NAMALWA (cell line): Measurements from ENCODE around the gene DMAC2L.
"Not testable (repeated sequence)": the region's sequence is repeated elsewhere in the genome, so short reads cannot be mapped to it uniquely, and the experiment has no call there.

ENCODE experiments used
- DNase-seq: peaks from one replicate; pipeline ENCODE4 v3.0.0-alpha.2; 2015; ENCODE audit warnings: low spot score

Gene DMAC2L, protein sequence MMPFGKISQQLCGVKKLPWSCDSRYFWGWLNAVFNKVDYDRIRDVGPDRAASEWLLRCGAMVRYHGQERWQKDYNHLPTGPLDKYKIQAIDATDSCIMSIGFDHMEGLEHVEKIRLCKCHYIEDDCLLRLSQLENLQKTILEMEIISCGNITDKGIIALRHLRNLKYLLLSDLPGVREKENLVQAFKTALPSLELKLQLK

GRCh38 chr14:50311972-50312733, at the start of gene DMAC2L, which contains the start of gene L2HGDH:
Gene DMAC2L (plus strand): TSS chr14:50312324. CDS start chr14:50321488, 9,164 bp downstream.
Gene L2HGDH (minus strand): TSS chr14:50312229. CDS start chr14:50312150, 79 bp downstream.
- peak; percentile 91 for DNase-seq

DNA sequence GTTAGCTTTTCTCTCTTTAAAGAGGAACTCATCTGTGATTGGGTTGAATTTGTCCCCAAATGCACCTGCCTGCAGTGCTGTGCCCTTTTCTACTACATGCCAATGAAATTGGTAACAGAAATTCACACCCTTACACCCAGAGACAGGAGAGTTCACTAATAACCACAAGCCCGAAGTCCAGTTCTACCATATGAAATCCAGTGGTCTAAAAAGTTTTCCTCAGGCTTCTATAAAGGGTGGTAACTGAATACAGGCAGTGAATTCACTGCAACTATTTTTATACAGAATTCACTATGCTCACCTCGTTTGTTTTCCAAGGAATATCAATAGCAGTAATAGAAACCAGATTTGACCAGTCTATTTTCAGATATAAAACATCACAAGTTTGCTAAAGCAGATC, 49.3 kb upstream of the DMAC2L start:
- DNase-seq: no peak

- DNase-seq: no peak
Measured at GRCh38 chr14:50263321-50263720, 48.8 kb upstream of the DMAC2L start.

DNA sequence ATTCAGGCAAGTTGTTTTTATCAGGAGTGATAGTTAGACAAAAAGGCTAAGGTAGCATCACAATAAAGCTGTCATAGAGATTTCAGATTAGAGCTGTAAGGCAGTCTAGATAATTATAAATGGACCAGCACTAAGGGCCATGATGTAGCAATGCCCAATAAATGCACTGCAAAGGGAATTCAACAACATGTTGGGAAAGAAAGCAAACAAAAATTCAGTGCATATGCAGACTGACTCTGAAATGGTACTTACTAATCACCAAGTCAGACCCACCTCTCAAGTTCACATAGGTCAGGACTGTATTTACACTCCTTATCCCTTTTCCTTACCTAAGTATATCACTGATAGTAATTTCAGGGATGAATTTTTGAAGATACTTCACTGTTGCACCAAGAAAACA, 47.1 kb upstream of the DMAC2L start:
- DNase-seq: no peak

DNA sequence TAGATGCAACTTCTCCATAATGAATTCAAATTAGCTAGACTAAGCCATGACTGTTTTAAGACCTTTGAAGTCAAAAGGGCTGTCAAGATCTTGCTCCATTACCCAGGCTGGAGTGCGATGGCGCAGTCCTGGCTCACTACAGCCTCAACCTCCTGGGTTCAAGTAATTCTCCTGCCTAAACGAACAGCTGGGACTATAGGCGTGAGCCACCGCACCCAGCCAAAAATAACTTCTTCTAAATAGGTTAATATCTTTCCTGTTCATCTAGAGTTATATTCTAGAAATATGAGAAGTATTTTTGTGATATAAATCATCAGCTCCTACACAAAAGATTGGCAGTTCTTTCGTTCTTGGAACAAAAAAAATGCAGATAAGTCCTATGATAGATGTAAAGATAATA, 41.2 kb upstream of the DMAC2L start:
- no peak for DNase-seq

DNA sequence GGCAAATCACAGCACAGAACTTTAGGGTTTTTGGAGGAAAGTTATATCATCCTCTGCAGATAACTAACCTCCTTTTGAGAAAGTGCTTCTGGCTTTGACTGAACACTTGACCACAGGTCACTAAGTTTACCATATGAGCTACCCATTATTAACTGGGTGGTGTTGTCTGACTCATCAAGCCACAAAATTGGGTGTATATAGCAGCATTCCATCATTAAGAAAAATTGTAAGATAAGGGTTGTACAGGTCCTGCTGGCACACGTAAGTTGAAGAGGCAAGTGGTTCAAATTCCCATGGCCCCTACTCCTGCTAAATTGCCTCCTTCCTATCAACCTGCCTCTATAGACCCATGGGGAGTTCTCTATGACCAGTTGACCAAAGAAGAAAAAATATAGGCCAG, 39.6 kb upstream of the DMAC2L start:
- DNase-seq: no peak

- no peak for DNase-seq
Measured at GRCh38 chr14:50285861-50286260, 26.3 kb upstream of the DMAC2L start.

DNA sequence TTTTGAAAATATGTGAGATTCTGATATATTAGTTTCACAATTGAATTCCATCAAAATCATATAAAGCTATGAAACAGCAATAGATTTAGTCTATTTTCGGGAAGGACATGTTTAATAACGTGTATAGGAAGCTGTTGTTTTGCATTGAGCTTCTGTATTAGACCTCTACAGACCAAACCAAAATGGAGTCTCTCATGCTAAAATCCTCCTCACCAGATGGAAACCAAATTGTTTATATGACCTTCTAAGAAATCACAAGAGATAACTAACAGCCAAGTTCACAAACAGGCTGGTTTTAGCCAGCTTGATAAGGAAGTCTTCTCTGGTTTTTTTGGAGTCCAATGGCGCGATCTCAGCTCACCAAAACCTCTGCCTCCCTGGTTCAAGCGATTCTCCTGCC, 24.0 kb upstream of the DMAC2L start:
- DNase-seq: no peak

DNA sequence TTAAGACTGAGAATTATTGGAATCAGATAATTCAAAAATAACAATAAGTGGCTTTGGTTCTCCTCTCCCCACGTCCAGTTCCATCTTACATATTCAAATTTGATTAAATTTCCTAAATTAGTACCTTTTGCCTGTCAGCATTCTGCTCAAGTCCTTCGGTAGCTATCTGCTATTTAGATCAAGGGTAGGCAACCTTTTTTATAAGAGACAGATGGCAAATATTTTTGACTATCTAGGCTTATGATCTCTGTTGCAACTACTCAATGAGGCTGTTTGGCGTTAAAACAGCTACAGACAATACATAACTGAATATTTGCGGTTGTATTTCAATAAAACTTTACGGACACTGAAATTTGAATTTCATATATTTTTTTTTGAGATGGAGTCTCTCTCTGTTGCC, 21.8 kb upstream of the DMAC2L start:
- no peak for DNase-seq

GRCh38 chr14:50299585-50299984, 12.5 kb upstream of the DMAC2L start:
- DNase-seq: no peak

DNA sequence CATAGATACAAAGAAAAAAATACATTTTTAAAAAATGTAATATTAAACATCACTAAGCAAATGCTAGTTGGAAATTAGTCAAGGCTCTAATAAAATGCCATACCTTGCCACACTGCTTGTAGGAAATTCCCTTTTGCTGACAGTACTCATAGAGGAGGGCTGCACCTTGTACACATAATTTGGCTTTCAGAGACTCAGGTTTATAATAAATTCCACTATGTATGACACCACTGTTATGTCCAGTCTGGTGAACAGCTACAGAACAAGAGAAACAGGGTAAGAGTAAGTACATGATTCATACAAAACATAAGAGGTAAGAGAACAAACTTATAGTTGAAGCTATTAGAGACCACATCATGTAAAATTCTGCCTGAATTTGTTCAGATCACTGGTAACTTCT, 10.2 kb upstream of the DMAC2L start:
- DNase-seq: no peak

DNA sequence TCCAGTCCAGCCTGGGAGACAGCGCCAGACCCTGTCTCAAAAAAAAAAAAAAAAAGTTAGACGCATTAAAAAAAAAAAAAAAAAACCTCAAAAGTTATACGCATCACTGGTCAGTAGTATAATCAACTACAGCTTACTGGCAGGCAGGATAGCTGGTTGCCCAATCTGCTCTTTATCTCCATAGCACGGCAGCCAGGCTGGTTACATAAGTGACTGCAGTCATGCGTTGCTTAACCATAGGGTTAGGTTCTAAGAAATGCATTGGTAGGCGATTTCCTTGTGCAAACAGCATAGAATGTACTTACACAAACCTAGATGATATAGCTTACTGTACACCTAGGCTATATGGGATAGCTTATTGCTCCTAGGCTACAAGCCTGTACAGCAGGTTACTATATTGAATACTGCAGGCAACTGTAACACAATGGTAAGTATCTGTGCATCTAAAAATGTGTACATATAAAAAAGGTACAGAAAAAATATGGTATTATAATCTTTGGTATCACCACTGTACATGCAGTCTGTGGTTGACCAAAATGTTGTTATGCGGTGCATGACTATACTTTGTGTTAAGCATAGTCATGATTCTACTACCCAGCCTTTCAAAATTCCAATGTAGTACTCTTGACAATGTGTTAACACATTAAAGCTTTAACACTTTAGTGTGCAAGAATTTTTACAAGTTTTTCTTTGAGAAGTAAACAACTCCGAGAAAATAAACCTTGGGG, 8.2 kb upstream of the DMAC2L start:
- no peak for DNase-seq

- DNase-seq: no peak
Measured at GRCh38 chr14:50308363-50308915, 3.7 kb upstream of the DMAC2L start.

DNA sequence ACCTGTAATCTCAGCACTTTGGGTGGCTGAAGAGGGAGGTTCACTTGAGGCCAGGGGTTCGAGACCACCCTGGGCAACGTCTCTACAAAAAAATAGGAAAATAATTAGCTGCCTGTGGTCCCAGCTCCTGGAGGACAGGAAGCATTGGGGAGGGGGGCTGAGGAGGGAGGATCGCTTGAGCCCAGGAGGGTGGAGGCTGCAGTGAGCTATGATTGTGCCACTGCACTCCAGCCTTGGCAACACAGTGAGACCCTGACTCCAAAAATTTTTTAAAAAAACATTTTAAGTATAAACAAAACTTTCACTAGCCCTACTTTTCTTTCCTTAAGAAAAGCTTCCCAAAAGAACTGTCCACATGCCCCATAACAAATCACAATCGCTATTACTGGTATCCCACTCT, 1.7 kb upstream of the DMAC2L start:
- DNase-seq: no peak

DNA sequence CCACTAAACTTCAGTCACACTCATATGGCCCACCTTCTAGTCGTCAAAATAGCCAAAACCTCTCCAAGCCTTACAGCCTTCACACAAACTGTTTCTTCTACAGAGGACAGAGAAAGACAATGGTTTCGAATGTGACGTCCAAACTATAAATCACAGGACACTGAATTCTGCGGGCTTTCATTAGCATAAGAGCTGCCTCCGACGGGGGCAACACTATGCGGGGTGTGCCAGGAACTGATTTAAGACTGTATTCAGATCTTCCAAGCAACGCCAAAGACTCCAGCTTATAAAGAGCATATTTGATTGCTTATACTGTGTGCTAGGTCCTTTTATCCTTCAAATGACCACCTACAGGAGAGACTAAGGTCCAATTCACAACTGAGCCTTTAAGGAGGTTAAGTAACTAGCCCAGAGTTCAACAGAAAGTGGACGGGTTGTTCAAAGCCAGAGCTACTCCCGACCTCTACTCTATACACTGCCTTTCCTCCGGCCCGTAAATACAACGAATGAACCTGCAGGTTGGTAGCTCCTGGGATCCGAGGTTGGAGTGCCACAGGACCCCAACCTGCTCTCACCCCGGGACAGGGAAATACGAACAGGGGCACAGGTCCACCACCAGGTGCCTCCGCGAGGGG, 670 bp upstream of the DMAC2L start:
- DNase-seq: peak; percentile 49

DNA sequence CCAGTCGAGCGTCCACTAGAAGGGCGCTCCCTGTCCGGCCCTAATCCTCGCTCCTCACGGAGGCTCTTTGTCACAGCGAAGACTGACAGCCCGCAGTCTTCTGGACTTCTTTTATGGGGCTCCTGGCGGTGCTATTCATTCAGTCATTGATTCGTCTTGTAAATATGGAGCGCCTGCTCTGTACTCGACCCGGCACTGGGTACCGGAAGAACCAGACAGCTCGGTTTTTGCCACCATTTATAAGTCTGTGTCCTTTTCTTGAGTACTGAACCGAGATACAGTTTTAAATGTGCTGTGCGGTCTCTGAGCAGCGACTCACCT, 570 bp downstream of the DMAC2L start:
- DNase-seq: peak; percentile 67

DNA sequence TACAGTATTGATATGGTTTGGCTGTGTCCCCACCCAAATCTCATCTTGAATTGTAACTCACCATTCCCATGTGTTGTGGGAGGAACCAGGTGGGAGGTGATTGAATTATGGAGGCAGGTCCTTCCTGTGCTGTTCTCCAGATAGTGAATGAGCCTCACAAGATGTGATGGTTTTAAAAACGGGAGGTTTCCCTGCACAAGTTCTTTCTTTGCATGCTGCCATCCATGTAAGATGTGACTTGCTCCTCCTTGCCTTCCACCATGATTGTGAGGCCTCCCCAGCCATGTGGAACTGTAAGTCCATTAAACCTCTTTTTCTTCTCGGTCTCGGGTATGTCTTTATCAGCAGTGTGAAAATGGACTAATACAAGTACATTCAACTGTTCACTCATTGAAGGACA, 2.0 kb downstream of the DMAC2L start:
- not testable (repeated sequence) for DNase-seq

GRCh38 chr14:50318031-50318626, 6.0 kb downstream of the DMAC2L start:
- peak; percentile 31 for DNase-seq

GRCh38 chr14:50319293-50319692, 7.2 kb downstream of the DMAC2L start:
- DNase-seq: no peak

DNA sequence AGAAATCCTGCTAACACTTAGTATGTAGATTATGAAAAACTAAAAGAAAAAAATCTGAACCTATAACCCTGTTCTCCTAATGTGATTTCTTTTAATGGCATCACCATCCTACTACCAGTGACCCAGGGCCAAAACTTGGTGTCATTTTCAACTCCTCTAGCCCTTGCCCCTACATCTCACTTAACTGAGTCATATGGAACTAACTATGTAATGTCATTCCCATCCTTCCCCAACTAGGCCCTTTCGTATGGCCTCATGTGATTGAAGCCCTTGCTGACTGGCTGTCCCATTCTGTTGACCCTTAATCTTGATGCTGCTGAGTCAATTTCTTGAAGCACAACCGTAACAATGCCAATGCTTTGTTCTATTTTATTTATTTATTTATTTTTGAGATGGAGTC, 7.6 kb downstream of the DMAC2L start:
- DNase-seq: no peak

- DNase-seq: peak; percentile 17
Measured at GRCh38 chr14:50320283-50320682, 8.2 kb downstream of the DMAC2L start.
